ENCODE measurements around the gene TMPRSS11D. TPM values are rescaled to one million over a fixed set of nuclear protein-coding genes. Genes with fewer than 3 reads are reported as not detected.

Gene TMPRSS11D
- total and polyA plus RNA-seq, 7 donors, result 0.10 TPM; not detected in 6

- 5 to 22% (median 6%) methylated on average over 1 of the region's 1 CpG for WGBS, 3 donors
- no peaks in the 10 kb centered on the region for H3K36me3 ChIP-seq (ENCODE audit: insufficient read depth in 1 of 2, low read depth in 1 of 2)
- DNase-seq, result no peak
- ATAC-seq, result peak in 3 of 4 donors; percentile 60 to 80 (median 80)
- no peaks in the 10 kb centered on the region for H3K4me1 ChIP-seq
- H3K9me3 ChIP-seq, result no peaks in the 10 kb centered on the region
- H3K27me3 ChIP-seq (ENCODE audit: insufficient read depth in 3 of 3, low read length in 2 of 3), result no peaks in the 10 kb centered on the region
- intact Hi-C loops (cut with DNase I), result no loop called here
- TF ChIP-seq CTCF (IDR thresholded peaks at IDR 0.05), result no peak
- H3K4me3 ChIP-seq, result no peak overlapping the region
- no peak overlapping the region for H3K27ac ChIP-seq
These were observed 107.1 kb downstream of the TMPRSS11D start for GRCh38 chr4:67776746-67777145.

Other genes starting within 250 kb of the TMPRSS11D start
- 10 to 100 TPM; 12.0 to 37.9 (median 23.8) TPM for gene UBA6, start 182.8 kb downstream of the TMPRSS11D start, total RNA-seq
- gene UBA6, start 182.8 kb downstream of the TMPRSS11D start, polyA plus RNA-seq, result 10 to 100 TPM in 1 of 3 donors, 1 to 10 TPM in 2; 3.3 to 14.3 (median 7.5) TPM
- gene GNRHR, start 129.6 kb downstream of the TMPRSS11D start, total RNA-seq, result not detected
- gene GNRHR, start 129.6 kb downstream of the TMPRSS11D start, polyA plus RNA-seq, result not detected
- not detected for gene TMPRSS11A, start 79.5 kb upstream of the TMPRSS11D start, total RNA-seq
- not detected for gene TMPRSS11A, start 79.5 kb upstream of the TMPRSS11D start, polyA plus RNA-seq
- gene TMPRSS11F, start 245.9 kb upstream of the TMPRSS11D start, total RNA-seq, result not detected
- not detected for gene TMPRSS11F, start 245.9 kb upstream of the TMPRSS11D start, polyA plus RNA-seq

Measured in psoas muscle (tissue), 8 donors.